Activated CD8-positive, alpha-beta memory T cell treated with anti-CD3 and anti-CD28 coated beads, Interleukin-2, amount 50 U/mL, for 48 hours (primary cell): Measurements from ENCODE around the gene PARP2.
"Not testable (repeated sequence)": the region's sequence is repeated elsewhere in the genome, so short reads cannot be mapped to it uniquely, and the experiment has no call there.

Source experiments
- DNase-seq: peaks from one replicate; pipeline ENCODE4 v3.0.0-alpha.2; 2020

The PARP2 gene

DNA sequence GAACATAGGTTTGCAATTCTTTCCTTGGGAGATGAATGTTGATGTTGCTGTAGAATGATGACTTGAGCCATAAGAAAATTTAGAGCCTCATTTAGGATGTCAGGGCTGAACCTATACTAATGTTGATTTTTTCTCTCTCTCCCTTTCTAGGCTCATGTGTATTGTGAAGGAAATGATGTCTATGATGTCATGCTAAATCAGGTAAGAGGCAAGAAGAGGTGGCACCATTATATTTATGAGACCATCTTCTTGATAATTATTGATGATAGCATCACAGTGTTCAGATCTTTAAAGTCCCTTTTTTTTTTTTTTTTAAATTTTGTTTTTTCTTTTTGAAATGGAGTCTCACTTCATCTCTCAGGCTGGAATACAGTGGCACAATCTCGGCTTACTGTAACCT lies 3.3 kb downstream of the PARP2 start:
- no peak for DNase-seq

DNA sequence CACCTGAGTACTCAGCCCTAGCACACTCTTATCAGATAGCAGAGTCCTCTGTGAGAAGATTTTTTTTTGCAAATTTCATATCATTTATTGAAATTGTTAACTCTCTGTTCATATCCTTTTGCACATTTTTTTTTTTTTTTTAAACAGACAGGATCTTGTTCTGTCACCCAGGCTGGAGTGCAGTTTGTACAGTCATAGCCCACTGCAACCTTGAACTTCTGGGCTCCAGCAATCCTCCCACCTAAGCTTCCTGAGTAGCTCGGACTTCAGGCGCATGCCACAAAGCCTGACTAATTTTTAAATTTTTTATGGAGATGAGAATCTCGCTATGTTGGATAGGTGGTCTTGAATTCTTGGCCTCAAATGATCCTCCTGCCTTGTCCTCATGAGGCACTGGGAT lies 4.3 kb downstream of the PARP2 start:
- DNase-seq = no peak

- no peak for DNase-seq
These were observed 6.8 kb downstream of the PARP2 start for GRCh38 chr14:20350282-20350681.

DNA sequence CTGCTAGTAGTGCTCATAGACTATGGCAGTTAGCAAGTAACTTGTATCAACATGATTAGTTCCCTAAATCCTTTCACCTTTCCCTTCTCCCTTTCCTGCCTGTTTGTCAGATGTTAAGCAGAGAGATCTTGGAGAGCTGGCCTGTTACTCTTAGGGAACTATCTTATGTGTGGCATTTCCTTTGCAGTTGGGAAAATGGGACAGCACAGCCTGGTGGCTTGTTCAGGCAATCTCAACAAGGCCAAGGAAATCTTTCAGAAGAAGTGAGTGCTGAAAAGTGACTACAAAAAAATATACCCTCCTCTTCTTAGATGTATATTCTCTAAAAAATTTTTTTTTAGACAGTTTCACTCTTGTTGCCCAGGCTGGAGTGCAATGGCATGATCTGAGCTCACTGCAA lies 7.4 kb downstream of the PARP2 start:
- no peak for DNase-seq

GRCh38 chr14:20356422-20356821 lies 13.0 kb downstream of the PARP2 start:
- no peak for DNase-seq

DNA sequence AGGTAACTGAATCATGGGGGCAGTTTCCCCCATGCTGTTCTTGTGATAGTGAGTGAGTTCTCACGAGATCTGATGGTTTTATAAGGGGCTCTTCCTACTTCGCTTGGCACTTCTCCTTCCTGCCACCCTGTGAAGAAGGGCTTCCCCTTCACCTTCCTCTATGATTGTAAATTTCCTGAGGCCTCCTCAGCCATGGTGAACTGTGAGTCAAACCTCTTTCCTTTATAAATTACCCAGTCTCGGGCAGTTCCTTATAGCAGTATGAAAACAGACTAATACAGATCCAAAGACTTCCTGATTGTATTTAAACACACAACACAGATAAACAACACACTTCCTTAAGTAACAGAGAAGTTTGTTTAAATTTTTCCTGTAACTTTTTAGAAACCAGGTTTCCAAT lies 15.0 kb downstream of the PARP2 start:
- not testable (repeated sequence) for DNase-seq

GRCh38 chr14:20365928-20366327 lies 22.5 kb downstream of the PARP2 start:
- DNase-seq = no peak

GRCh38 chr14:20372796-20373195 lies 29.4 kb downstream of the PARP2 start:
- DNase-seq = no peak

DNA sequence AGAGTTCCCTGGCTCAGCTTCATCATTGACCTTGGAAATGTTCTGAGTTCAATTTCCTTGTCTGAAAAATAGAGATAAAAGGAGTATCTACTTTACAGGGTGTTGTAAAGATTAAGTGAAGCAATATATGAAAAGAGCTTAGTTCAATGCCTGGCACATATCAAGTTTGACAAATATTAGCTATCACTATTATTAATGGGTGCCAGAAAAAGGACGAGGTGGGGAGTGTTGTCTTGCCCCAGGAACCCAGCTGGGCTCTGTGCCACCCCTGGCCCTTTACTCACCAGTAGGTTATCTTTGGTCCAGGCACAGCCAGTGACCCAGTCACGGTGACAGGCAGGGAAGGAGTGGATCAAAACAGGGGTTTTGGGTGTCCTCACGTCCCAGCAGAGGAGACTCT lies 32.0 kb downstream of the PARP2 start:
- no peak for DNase-seq

DNA sequence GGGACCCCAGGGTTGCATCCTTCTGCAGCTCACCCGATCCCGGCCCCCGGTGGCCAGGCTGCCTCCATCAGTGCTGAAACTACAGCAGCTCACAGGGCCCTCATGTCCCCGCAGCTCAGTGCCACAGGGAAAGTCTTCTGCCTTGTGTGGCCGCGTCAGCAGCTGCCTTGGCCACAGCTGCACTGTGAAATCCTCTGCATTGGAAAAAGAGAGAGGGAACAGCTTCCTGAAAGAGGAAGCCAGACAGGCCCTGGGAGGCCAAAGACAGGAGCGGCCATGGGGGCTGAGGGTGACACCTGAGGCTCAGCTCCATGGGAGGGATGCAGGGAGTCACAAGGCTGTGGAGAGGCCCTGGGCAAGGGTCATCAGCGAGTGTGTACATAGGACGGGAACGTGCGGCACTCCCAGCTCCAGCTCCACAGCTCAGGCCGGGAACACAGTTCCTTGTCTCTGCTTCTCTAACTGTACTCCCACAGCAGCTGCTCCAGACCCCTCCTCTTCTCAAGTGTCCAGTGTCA lies 32.7 kb downstream of the PARP2 start:
- DNase-seq = no peak

- no peak for DNase-seq
These were observed 33.7 kb downstream of the PARP2 start for GRCh38 chr14:20377171-20377570.

DNA sequence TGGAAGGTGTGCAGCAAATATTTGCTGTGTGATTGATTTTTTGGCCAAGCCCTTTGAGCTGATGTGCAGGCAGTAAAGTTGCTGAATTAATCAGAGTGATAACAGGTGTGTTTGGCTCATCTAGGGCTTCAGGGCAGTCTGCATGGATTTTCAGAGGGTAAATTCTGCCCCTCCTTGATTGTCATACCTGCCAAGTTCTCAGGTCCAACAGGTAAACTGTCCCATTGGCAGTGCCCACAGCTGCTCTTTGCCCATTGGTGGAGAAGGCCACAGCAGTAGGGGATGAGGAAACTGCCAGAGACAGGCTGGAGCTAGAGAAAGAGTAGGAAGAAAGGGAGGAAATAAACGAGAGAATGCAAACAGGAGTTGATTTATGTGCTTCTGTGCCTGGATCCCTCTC lies 36.3 kb downstream of the PARP2 start:
- no peak for DNase-seq

- DNase-seq = no peak
These were observed 37.2 kb downstream of the PARP2 start for GRCh38 chr14:20380681-20381080.

DNA sequence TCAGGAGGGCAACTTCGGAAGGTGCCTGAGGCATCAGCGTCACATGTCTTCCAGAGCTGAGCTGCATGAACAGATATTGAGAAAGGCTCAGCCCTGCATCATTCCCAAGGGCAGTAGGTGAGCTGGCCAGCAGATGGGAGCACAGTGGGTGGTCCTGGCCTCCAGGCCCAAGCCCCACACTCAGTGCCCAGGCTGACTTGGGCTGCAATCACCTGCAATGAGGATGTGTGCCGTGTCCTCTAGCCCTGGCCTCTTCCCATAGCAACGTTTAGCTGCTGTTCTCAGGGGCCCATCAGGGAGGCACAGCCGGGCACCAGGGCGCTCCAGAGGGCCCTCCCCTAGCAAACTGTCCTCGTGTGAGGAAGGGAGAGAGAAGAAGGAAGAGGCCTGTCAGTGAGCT lies 37.9 kb downstream of the PARP2 start:
- DNase-seq = no peak

- no peak for DNase-seq
These were observed 39.1 kb downstream of the PARP2 start for GRCh38 chr14:20382526-20382925.

DNA sequence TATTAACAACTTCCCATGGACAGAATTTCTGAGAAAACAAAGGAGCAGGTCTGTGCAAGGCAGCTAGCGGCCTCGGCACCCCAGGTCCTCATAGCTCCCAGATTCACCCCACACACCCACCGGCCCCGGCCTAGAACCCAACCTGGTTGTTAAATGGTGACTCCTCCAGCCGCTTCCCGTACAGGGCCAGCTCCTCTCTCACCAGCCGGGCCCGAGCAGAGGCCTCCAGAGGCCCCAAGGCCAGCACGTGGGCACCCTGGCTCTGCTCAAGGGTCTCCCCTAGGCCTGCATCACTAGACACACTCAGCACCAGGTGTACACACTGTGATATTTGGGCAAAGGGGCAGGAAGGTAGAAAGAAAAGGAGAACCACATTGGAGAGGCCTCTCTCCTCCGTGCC lies 39.6 kb downstream of the PARP2 start:
- no peak for DNase-seq

- DNase-seq = no peak
These were observed 40.2 kb downstream of the PARP2 start for GRCh38 chr14:20383636-20384035.

- no peak for DNase-seq
These were observed 40.9 kb downstream of the PARP2 start for GRCh38 chr14:20384321-20384720.

GRCh38 chr14:20384886-20385285 lies 41.5 kb downstream of the PARP2 start:
- DNase-seq = no peak

DNA sequence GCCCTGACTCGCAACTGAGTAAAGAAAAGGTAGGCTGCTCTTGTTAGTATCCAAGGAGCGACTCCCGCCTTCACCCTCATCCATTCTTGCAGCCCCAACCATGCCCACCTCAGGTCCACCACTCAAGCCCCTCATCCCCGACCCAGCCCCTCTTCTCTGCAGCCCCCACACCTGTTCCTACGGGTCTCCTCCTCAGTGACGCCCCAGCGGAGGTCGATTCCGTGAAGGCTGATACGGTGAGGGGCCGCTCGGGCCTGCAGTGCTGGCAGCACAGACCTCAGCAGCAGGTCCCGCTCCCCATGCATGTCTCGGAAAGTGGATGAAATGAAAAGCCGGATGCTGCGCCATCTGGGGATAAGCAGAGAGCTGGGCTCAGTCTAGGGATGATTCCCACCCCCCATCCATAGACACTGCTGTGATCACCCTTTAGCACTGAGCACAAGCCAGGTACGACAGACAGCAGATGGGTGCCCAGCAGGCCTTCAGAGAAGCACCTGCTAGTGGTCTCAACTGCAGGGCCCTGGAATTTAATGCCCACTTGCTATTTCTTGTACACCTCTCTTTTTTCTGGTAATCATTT lies 42.9 kb downstream of the PARP2 start:
- DNase-seq = no peak

DNA sequence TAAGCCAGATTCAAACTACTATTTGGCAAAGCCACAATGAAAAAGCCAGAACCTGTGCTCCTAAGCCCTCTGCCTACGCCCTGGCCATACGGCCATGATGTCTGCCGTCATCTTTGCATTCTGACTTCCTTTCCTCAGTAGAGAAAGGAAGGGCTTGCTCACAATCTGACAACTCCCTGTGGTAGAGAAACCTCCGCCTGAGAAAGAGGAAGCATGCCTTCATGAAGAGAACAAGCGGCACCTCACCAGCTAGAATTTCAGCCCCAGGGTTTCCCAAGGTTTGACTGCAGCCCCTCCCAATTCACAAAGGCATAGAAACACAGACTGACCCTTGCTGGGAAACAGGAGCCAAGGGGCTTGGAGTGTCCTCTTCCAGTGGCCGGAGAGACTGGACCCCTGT lies 44.1 kb downstream of the PARP2 start:
- no peak for DNase-seq

DNA sequence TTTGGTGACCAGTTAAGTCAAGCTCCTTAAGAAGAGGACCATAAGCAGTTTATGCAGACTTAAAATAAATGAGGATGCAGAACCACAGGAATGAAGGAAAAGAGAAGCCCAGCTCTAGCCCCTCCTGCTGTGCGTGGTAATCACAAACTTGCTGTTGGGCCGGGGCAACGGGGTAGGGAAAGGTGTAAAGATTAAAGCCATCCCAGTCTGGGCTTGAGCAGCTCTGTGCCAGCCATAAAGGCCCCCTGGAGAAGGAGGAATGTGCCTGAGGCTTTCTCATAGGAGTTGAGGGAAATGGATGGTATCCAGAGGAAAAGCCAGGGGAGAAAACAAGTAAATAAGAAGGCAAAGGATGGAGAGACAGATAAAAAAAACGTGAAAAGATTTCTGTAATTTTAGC lies 44.7 kb downstream of the PARP2 start:
- DNase-seq = no peak

- no peak for DNase-seq
These were observed 48.1 kb downstream of the PARP2 start for GRCh38 chr14:20391505-20391904.

DNA sequence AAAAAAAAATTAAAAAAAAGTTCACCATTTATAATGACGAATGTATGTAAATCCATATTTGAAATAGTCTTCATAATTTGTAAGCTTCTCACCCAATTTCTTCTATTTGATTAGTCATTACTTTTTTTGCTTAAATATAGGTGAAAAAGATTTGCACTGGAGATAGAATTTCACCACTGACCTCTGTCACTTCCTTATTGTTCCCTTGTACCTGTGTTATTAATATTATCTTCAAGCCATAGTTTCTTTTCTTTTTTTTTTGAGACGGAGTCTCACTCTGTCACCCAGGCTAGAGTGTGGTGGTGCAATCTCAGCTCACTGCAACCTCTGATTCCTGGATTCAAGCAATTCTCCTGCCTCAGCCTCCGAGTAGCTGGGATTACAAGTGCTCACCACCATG lies 54.1 kb downstream of the PARP2 start:
- DNase-seq = no peak

DNA sequence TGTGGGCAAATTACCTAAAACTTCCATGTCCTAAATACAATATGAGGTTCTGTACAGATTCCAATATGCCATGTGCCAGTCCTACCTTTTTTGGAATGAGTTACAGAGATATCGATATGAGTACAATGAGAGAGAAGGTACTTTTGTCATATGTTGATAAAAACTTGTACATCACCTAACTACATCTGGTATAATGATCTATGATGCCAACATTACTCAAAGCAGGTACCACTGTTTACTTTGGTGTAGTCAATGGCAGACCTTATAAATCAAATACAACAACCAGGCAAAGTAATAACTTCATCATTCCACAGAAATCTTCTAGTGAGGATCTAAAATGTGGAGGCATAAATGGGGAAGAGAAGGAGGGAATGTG lies 57.1 kb downstream of the PARP2 start:
- no peak for DNase-seq
